Skin of body (tissue), 2 donors: ENCODE data around the gene TOR1B. TPM values are rescaled to one million over a fixed set of nuclear protein-coding genes. Genes with fewer than 3 reads are reported as not detected.

Source experiments
- DNase-seq: peaks from one replicate; lab custom pipeline; 2025; lab: John Stamatoyannopoulos, UW
- total RNA-seq: library from RNA; depleted of rRNA; stranded (reverse); fragments of >200 nt; gene quantifications from one replicate; pipeline ENCODE4 v1.2.3, GENCODE V29; 2014

Gene TOR1B
- total RNA-seq, 1 donor from 2014 or later: 16.1 TPM

DNA sequence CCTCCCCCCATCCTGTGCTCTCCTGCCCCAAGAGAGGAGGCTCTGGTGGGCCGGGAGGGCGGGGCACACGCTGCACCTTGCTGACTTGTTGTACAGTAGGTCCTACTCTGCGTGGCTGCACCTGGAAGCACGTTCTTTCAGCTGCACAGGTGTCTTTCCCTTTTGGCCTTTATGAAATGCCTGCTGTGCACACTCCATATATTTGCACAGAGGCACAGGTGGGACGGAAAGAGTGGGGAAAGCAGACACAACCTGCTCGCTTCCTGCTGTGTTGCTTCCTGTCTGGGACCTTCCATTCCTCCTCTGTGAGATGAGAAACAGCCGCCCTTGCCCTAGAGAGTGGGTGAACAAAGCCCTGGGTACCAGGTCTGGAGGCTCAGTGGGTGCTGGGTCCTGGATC, 37.0 kb downstream of the TOR1B start:
- DNase-seq: no peak

DNA sequence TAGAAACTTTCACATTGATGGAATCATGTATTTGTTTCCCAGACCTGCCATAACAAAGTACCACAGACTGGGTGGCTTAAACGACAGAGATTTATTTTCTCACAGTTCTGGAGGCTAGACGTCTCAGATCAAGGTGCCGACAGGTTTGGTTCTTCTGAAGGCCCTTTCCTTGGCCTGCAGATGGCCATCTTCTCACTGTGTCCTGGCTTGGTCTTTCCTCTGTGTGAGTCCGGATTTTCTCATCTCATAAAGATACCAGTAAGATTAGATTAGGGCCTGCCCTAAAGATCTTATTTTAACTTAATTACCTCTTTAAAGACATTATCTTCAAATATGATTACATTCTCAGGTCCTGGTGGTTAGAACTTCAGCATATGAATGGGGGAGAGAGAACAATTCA, 38.1 kb downstream of the TOR1B start:
- no peak for DNase-seq

DNA sequence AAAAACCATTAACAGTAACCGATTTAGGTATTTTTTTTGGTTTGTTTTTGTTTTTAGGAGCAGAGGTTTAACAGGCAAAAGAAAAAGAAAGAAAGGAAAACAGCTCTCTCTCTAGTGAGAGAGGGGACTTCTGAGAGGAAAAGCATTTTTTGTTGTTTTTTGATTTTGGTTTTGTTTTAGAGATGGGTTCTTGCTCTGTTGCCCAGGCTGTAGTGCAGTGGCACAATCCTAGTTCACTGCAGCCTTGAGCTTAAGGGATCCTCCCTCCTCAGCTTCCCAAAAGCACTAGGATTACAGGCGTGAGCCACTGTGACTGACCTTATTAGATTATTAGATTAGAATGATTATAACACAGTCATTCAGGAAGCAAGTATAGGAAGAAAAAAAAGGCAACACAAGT, 42.4 kb downstream of the TOR1B start:
- no peak for DNase-seq

DNA sequence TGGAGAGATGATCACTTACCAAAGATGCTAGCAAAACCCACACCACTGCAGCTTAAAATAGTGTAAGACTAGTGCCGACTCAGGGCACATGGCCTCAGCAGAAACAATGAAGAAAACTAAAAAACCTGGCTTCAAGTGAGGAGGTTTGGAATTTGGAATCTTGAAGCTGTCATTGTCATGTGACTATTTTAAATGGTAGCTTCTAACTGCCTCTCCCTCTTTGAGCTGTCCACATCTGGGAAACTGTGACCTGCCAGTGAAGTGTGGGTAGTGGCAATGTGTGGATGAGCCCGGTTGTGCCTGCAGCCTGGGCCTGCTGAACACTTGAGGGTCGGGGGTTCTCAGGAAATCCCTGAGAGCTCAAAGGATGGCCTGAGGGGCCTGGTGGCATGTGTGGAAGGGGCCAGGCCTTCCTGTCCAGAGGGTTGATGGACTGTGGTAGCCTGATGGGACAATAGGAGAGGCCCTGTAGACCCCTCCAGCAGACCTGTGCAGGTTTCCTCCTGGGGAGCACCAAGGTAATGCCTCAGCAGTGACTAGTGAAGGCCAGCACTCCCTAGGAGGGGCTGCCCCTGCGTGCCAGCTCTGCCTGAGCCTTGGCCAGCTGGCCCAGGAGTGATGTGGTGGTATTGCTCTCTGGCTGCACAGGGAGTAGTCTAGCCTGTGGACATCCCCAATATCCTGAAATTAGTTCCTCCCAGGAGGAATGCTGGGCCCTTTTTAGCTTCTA, 45.9 kb downstream of the TOR1B start:
- DNase-seq: no peak

GRCh38 chr9:129849901-129850300, 46.9 kb downstream of the TOR1B start:
- no peak for DNase-seq

GRCh38 chr9:129850821-129851550, 48.0 kb downstream of the TOR1B start:
- no peak for DNase-seq

GRCh38 chr9:129851821-129852220, 48.8 kb downstream of the TOR1B start:
- no peak for DNase-seq

DNA sequence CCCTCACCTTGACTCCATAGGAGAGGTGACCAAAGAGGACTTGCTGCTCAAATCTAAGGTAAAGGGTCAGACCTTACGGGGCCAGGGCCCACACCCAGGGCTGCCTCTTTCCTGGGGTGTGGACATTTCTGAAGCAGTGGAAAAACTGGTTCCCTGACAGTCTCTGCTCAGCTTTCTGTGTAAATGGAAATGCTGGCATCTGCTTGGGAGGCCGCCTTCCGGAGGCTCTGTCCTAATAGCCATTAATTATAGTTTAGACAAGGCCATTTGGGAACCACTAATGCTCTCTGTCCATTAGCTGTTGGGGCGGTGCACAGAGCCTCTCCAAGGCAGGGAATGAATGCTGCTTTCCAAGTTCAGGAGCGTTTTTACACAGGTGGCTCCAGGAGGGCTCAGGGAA, 49.6 kb downstream of the TOR1B start:
- DNase-seq: no peak

GRCh38 chr9:129853614-129854013, 50.6 kb downstream of the TOR1B start:
- DNase-seq: no peak

DNA sequence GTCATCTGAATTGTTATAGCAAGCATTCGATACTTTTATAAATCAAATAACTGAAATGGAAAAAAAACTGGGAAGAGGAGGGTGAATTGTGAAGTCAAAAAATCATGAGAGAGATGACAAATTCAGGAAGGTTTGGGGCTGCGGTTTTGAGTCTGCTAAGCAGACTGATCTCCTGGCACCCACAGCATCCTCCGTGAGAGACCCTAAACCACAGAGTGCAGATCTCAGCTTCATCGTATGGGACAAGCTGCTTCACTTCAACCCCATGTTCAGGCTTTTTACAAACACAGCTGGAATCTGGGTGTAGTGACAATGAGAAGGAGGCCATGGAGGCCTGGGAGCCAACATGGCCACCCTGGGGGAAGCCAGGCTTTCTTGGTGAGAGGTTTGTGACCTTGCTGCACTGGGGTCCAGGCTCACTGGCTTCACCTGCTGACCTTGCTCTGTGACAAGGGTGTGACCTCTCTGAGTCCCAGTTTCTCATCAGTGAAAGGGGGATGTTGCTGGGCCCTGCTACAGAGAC, 51.7 kb downstream of the TOR1B start:
- no peak for DNase-seq

- no peak for DNase-seq
These were observed 54.2 kb downstream of the TOR1B start for GRCh38 chr9:129857207-129857606.

DNA sequence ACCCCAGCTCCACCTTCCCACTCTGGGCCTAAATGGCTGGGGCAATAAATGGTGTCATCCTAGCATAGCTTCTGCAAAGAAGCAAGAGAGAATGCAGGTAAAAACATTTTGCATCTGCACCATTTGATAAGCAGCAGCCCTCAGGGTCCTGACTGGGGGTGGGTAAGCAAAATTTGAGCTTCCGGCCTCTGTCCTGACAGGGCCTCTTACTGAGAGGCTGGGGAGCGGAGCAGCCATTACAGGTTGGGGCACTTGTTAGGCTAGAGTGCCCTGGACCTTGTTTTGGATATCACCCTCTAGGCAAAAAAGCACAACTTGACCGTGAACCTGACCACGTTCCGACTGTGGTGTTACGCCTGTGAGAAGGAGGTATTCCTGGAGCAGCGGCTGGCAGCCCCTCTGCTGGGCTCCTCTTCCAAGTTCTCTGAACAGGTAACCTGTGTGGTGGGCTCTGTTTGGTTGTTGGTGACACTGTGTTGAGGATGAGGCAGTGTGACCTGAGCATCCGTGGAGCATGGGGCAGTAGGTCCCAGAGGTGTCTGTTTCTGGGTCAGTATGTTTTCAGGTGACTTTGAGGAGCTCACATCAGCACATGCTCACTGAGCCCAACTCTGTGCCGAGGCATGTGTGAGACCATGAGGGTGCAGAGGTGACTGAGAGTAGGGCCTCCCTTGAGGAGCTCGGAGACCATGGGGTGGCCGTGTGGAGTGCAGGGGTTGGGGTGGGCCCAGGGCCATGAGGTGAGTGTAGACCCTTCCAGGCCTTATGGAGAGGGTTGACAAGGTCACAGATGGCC, 55.4 kb downstream of the TOR1B start:
- no peak for DNase-seq

Other genes starting within 250 kb of the TOR1B start
- gene C9orf50, start 182.1 kb upstream of the TOR1B start, total RNA-seq: not detected
- 13.0 TPM for gene NTMT1, start 177.0 kb upstream of the TOR1B start, total RNA-seq
- gene ASB6, start 161.0 kb upstream of the TOR1B start, total RNA-seq: 8.3 TPM
- gene PRRX2, start 137.5 kb upstream of the TOR1B start, total RNA-seq: 9.4 TPM
- 9.1 TPM for gene PTGES, start 50.1 kb upstream of the TOR1B start, total RNA-seq
- gene TOR1A, start 21.0 kb downstream of the TOR1B start, total RNA-seq: 15.5 TPM
- 38.4 TPM for gene C9orf78, start 32.1 kb downstream of the TOR1B start, total RNA-seq
- 8.1 TPM for gene USP20, start 32.3 kb downstream of the TOR1B start, total RNA-seq
- gene FNBP1, start 240.0 kb downstream of the TOR1B start, total RNA-seq: 76.6 TPM